Epithelial cell of proximal tubule (primary cell): ENCODE data around the gene ABHD12B. TPM values are rescaled to one million over a fixed set of nuclear protein-coding genes. Genes with fewer than 3 reads are reported as not detected.
A peak's percentile ranks its signal among the peaks of the same experiment; 100 is the strongest.

ENCODE experiments used
- DNase-seq: peaks from one replicate; pipeline ENCODE4 v3.0.0-alpha.2; 2011; ENCODE audit warnings: low read depth
- H3K4me3 ChIP-seq: 2 replicates; pipeline ENCODE4 v1.5.1; 2011; ENCODE audit warnings: low read depth, mild to moderate bottlenecking, low read length
- CTCF ChIP-seq: conservative IDR thresholded peaks from 2 replicates; pipeline ENCODE4 v1.5.1; 2012; ENCODE audit warnings: low read depth, mild to moderate bottlenecking, low read length
- total RNA-seq: library from RNA; depleted of rRNA; stranded (reverse); fragments of >200 nt; gene quantifications from 2 replicates; pipeline ENCODE4 v1.2.3, GENCODE V29; 2015

The ABHD12B gene
- total RNA-seq, 1 donor from 2014 or later: not detected

DNA sequence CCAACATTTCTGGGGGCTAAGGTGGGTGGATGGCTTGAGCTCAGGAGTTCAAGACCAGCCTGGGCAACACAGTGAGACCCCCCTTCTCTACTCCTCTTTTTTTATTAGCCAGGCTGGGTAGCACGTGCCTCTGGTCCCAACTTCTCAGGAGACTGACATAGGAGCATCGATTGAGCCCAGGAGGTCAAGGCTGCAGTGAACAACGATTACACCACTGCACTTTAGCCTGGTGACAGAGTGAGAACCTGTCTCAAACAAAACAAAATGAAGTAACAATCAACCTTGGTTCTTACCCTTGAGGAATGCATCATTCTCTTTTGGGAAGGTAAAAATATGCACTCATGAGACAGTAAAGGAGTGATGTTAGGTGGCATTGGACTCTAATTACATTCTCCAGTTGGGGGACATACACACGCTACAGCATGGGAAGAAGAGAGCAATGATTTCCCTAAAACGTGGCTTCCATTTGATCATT lies 37.0 kb upstream of the ABHD12B start:
- no peak overlapping the region for H3K4me3 ChIP-seq
- no peak for TF ChIP-seq CTCF
- no peak for DNase-seq

- no peak overlapping the region for H3K4me3 ChIP-seq
- peak; percentile 63 for DNase-seq
- TF ChIP-seq CTCF: no peak
These were observed 36.6 kb upstream of the ABHD12B start for GRCh38 chr14:50835280-50835679.

GRCh38 chr14:50836515-50836914 lies 35.3 kb upstream of the ABHD12B start:
- no peak for DNase-seq

DNA sequence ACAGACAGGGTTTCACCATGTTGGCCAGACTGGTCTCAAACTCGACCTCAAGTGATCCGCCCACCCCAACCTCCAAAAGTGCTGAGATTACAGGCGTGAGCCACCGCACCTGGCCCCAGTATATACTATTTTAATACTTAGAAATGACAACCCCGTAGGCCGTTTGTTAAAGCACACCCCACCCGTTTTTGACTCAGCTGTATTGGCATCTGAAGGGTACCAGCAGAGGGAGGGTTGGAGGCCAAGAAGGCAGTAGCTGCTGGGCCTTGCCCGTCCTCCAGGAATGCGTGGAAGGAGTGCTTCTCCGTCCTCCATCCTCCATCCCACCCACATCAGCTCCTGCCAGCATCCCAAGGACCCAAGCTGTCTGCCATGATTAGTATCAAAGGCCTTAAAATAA lies 34.6 kb upstream of the ABHD12B start:
- TF ChIP-seq CTCF: no peak
- no peak for DNase-seq
- H3K4me3 ChIP-seq: no peak overlapping the region

More at GRCh38 chr14:50836515-50836914, 35.3 kb upstream of the ABHD12B start:
- no peak for TF ChIP-seq CTCF
- H3K4me3 ChIP-seq: no peak overlapping the region

- DNase-seq: no peak
- no peak overlapping the region for H3K4me3 ChIP-seq
- TF ChIP-seq CTCF: no peak
These were observed 33.9 kb upstream of the ABHD12B start for GRCh38 chr14:50837850-50838470.

GRCh38 chr14:50839048-50839447 lies 32.8 kb upstream of the ABHD12B start:
- DNase-seq: no peak
- no peak for TF ChIP-seq CTCF
- H3K4me3 ChIP-seq: no peak overlapping the region

- no peak overlapping the region for H3K4me3 ChIP-seq
- TF ChIP-seq CTCF: no peak
- DNase-seq: no peak
These were observed 32.2 kb upstream of the ABHD12B start for GRCh38 chr14:50839691-50840090.
